OCI-LY7 (cell line): ENCODE measurements around the gene DRAM2. TPM values are rescaled to one million over a fixed set of nuclear protein-coding genes. Genes with fewer than 3 reads are reported as not detected.

Source experiments
- BruUV-seq: library from RNA; stranded (reverse); fragments of 400-500 nt; replicated peaks from 2 replicates; lab custom pipeline; 2021; lab: Mats Ljungman, UMichigan
- CTCF ChIA-PET: fragments of 300-600 bp; sonication (Branson Sonifier 250); formaldehyde crosslinking; loops from one replicate; lab custom pipeline; 2022; ENCODE audit warnings: antibody characterized with exemption; ENCODE audit not compliant: unreplicated experiment; lab: Charles Lee
- POLR2A ChIA-PET: fragments of 300-600 bp; sonication (Branson Sonifier 250); formaldehyde crosslinking; loops from one replicate; lab custom pipeline; 2022; ENCODE audit warnings: antibody characterized with exemption; lab: Charles Lee
- DNase-seq: peaks from one replicate; pipeline ENCODE4 v3.0.0-alpha.2; 2015; ENCODE audit warnings: low spot score
- H2AFZ ChIP-seq: fragments of 200-600 bp; sonication (generic), shearing (Covaris generic); 2 replicates; pipeline ENCODE4 v1.6.1; 2014; ENCODE audit warnings: mild to moderate bottlenecking, antibody characterized with exemption, low read length, moderate library complexity
- H3K27ac ChIP-seq: fragments of 200-600 bp; sonication (generic); 2 replicates; pipeline ENCODE4 v1.5.1; 2014; ENCODE audit warnings: mixed run types, low read depth, mild to moderate bottlenecking, moderate library complexity, low read length, inconsistent platforms; ENCODE audit not compliant: poor library complexity, severe bottlenecking
- H3K36me3 ChIP-seq: fragments of 200-600 bp; sonication (generic); 2 replicates; pipeline ENCODE4 v1.6.1; 2014; ENCODE audit warnings: mild to moderate bottlenecking, antibody characterized with exemption, low read length, moderate library complexity, mixed read lengths; ENCODE audit not compliant: insufficient read depth
- H3K4me1 ChIP-seq: fragments of 200-600 bp; sonication (generic); 2 replicates; pipeline ENCODE4 v1.5.1; 2014; ENCODE audit warnings: mild to moderate bottlenecking, low read length; ENCODE audit not compliant: insufficient read depth, poor library complexity, severe bottlenecking
- H3K4me2 ChIP-seq: fragments of 200-600 bp; sonication (generic); 2 replicates; pipeline ENCODE4 v1.6.1; 2014; ENCODE audit warnings: mild to moderate bottlenecking, low read length
- H3K4me3 ChIP-seq: fragments of 200-600 bp; sonication (generic); 2 replicates; pipeline ENCODE4 v1.5.1; 2014; ENCODE audit warnings: mild to moderate bottlenecking, low read depth, low read length; ENCODE audit not compliant: poor library complexity, severe bottlenecking
- H3K79me2 ChIP-seq: fragments of 200-600 bp; sonication (generic); 2 replicates; pipeline ENCODE4 v1.6.1; 2016; ENCODE audit warnings: low read depth, mild to moderate bottlenecking, low read length, moderate library complexity, mixed read lengths; ENCODE audit not compliant: insufficient read depth
- H3K9me2 ChIP-seq: fragments of 200-600 bp; sonication (generic); 2 replicates; pipeline ENCODE4 v1.6.1; 2016; ENCODE audit warnings: mild to moderate bottlenecking, low read length, mixed read lengths; ENCODE audit not compliant: insufficient read depth
- H3K9me3 ChIP-seq: fragments of 200-600 bp; sonication (generic); 2 replicates; pipeline ENCODE4 v1.6.1; 2014; ENCODE audit warnings: mild to moderate bottlenecking, mixed run types, low read length, mixed read lengths
- H4K20me1 ChIP-seq: fragments of 200-600 bp; sonication (generic); 2 replicates; pipeline ENCODE4 v1.6.1; 2014; ENCODE audit warnings: mild to moderate bottlenecking, antibody characterized with exemption, low read length, moderate library complexity, mixed read lengths; ENCODE audit not compliant: insufficient read depth
- CTCF ChIP-seq: fragments of 200-600 bp; sonication (generic); conservative IDR thresholded peaks from 2 replicates; pipeline ENCODE4 v1.5.1; 2014; ENCODE audit warnings: mild to moderate bottlenecking, antibody characterized with exemption, low read length, moderate library complexity, mixed read lengths
- EZH2phosphoT487 ChIP-seq: fragments of 200-600 bp; sonication (generic); IDR thresholded peaks from 2 replicates; pipeline ENCODE4 v1.6.1; 2018; ENCODE audit warnings: low read depth, borderline replicate concordance, mild to moderate bottlenecking, mixed run types, antibody characterized with exemption, low read length, moderate library complexity, mixed read lengths
- intact Hi-C: fragments of 100-400 bp; cut with micrococcal nuclease; formaldehyde crosslinking; loops from one replicate; pipeline ENCODE4 v1.10.0; 2022; ENCODE audit not compliant: unreplicated experiment
- total RNA-seq, 2 experiments: library from RNA; depleted of rRNA in 1 of 2; stranded (reverse); fragments of >200 nt in 1 of 2; shearing (Covaris generic) in 1 of 2; gene quantifications; 2 replicates each; pipeline ENCODE4 v1.2.3, GENCODE V29; 2014 to 2022

Gene DRAM2
- total RNA-seq, 2 experiments from 2014 or later, result 83.5 to 84.2 TPM

GRCh38 chr1:111183308-111184069, 43.6 kb upstream of the DRAM2 start:
- Histone ChIP-seq H3K9me2 (no peaks in the 10 kb centered on the region), H3K9me3 (no peaks in the 10 kb centered on the region), H3K79me2 (no peaks in the 10 kb centered on the region), H3K4me2 (no peak overlapping the region), H3K27ac (no peak overlapping the region), H3K4me3 (no peak overlapping the region), H2AFZ (no peak overlapping the region), H3K36me3 (peaks cover 96% of the 10 kb centered on the region), H3K4me1 (no peaks in the 10 kb centered on the region), H4K20me1 (no peaks in the 10 kb centered on the region)
- TF ChIP-seq CTCF (no peak), EZH2phosphoT487 (no peak)
- BruUV-seq, result no TSS peak
- no peak for DNase-seq
- ChIA-PET CTCF (no interaction called here), POLR2A (interaction anchor here (0.6 to 1.9 kb wide), 10 partner anchors 8 to 1614 kb away, joined by 3 to 5 read pairs (median 4); no protein-coding TSS in a partner anchor)
- intact Hi-C loops, result loop anchor here (5.0 kb wide), 1 partner anchor 149 kb away; no protein-coding TSS in a partner anchor

GRCh38 chr1:111182052-111182451, 42.2 kb upstream of the DRAM2 start:
- Histone ChIP-seq H3K9me3 (no peaks in the 10 kb centered on the region), H2AFZ (no peak overlapping the region), H3K4me1 (no peaks in the 10 kb centered on the region), H3K27ac (no peak overlapping the region), H3K36me3 (peaks cover 96% of the 10 kb centered on the region), H3K79me2 (no peaks in the 10 kb centered on the region), H3K4me3 (no peak overlapping the region), H3K4me2 (no peak overlapping the region), H3K9me2 (no peaks in the 10 kb centered on the region), H4K20me1 (no peaks in the 10 kb centered on the region)
- BruUV-seq, result no TSS peak
- DNase-seq, result no peak
- ChIA-PET CTCF (interaction anchor here (1.1 kb wide), 1 partner anchor 37 kb away, joined by 3 read pairs; no protein-coding TSS in a partner anchor), POLR2A (interaction anchor here (0.9 to 1.9 kb wide), 5 partner anchors 9 to 32 kb away, joined by 3 to 5 read pairs (median 4); no protein-coding TSS in a partner anchor)
- TF ChIP-seq EZH2phosphoT487 (no peak), CTCF (no peak)
- intact Hi-C loops, result loop anchor here (5.0 kb wide), 1 partner anchor 150 kb away; no protein-coding TSS in a partner anchor
